ENCODE results near the gene EPHA2.
A peak's percentile ranks its signal among the peaks of the same experiment; 100 is the strongest.

- TF ChIP-seq CREB5 (CRISPR knock-in tag; IDR thresholded peaks at IDR 0.05; ENCODE audit: low read depth) (no peak), ZNF70 (CRISPR knock-in tag; IDR thresholded peaks at IDR 0.05) (no peak), ARNTL (CRISPR knock-in tag; IDR thresholded peaks at IDR 0.05; ENCODE audit: borderline replicate concordance, low read depth) (no peak), TCF4 (CRISPR knock-in tag; IDR thresholded peaks at IDR 0.05; ENCODE audit: borderline replicate concordance) (no peak), SNAI2 (CRISPR knock-in tag; IDR thresholded peaks at IDR 0.05) (no peak), CSRNP3 (CRISPR knock-in tag; IDR thresholded peaks at IDR 0.05) (no peak), BACH2 (CRISPR knock-in tag; IDR thresholded peaks at IDR 0.05; ENCODE audit: borderline replicate concordance) (no peak), ZFP30 (CRISPR knock-in tag; IDR thresholded peaks at IDR 0.05) (no peak), TSHZ2 (CRISPR knock-in tag; IDR thresholded peaks at IDR 0.05) (no peak), ZFP3 (CRISPR knock-in tag; IDR thresholded peaks at IDR 0.05) (no peak), ZC3H10 (CRISPR knock-in tag; IDR thresholded peaks at IDR 0.05) (no peak), ISL1 (CRISPR knock-in tag; IDR thresholded peaks at IDR 0.05) (no peak), PATZ1 (CRISPR knock-in tag; IDR thresholded peaks at IDR 0.05; ENCODE audit: borderline replicate concordance) (peak; percentile 29; the same call in 1 of the 2 replicates)
These were observed 3.3 kb downstream of the EPHA2 start for GRCh38 chr1:16152481-16153087.

Data from SK-N-SH treated with all-trans-retinoic acid at 6 μM for 48 hours (cell line).